ENCODE data around the gene CCDC14.

DNA sequence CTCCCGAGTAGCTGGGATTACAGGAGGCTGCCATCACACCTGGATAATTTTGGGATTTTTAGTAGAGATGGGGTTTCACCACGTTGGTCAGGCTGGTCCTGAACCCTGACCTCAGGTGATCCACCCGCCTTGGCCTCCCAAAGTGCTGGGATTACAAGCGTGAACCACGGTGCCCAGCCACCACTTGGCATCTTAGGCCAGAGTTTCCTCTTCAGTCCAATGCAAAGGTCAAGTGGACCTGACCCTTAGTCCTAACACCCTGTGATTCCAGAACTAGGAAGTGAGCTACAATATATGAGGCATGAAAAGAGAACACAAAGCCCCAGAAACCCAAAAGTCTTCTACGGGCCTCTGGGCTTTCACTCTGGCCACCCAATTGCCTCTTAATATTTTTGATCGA is 82.2 kb downstream of the CCDC14 start:
- TF ChIP-seq EZH2phosphoT487 (IDR thresholded peaks at IDR 0.05; ENCODE audit: borderline replicate concordance) = no peak
- TF ChIP-seq, protein P1, sequence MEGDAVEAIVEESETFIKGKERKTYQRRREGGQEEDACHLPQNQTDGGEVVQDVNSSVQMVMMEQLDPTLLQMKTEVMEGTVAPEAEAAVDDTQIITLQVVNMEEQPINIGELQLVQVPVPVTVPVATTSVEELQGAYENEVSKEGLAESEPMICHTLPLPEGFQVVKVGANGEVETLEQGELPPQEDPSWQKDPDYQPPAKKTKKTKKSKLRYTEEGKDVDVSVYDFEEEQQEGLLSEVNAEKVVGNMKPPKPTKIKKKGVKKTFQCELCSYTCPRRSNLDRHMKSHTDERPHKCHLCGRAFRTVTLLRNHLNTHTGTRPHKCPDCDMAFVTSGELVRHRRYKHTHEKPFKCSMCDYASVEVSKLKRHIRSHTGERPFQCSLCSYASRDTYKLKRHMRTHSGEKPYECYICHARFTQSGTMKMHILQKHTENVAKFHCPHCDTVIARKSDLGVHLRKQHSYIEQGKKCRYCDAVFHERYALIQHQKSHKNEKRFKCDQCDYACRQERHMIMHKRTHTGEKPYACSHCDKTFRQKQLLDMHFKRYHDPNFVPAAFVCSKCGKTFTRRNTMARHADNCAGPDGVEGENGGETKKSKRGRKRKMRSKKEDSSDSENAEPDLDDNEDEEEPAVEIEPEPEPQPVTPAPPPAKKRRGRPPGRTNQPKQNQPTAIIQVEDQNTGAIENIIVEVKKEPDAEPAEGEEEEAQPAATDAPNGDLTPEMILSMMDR (conservative IDR thresholded peaks at IDR 0.05; ENCODE audit: low read length) = no peak
